Muscle of leg (tissue), 11 donors: ENCODE results near the gene CRISPLD2. TPM values are rescaled to one million over a fixed set of nuclear protein-coding genes. Genes with fewer than 3 reads are reported as not detected.
"Not testable (repeated sequence)": the region's sequence is repeated elsewhere in the genome, so short reads cannot be mapped to it uniquely, and the experiment has no call there.

ENCODE experiments used
- DNase-seq: peaks from one replicate; pipeline ENCODE4 v3.0.0; 2013
- H3K27ac ChIP-seq: one replicate; pipeline ENCODE4 v1.5.1; 2013; ENCODE audit warnings: mild to moderate bottlenecking, low read length, control low read depth
- H3K27me3 ChIP-seq: one replicate; pipeline ENCODE4 v1.6.1; 2013; ENCODE audit warnings: low read length; ENCODE audit not compliant: control insufficient read depth, insufficient read depth
- H3K36me3 ChIP-seq: one replicate; pipeline ENCODE4 v1.6.1; 2013; ENCODE audit warnings: low read length; ENCODE audit not compliant: control insufficient read depth, insufficient read depth
- H3K4me1 ChIP-seq: one replicate; pipeline ENCODE4 v1.6.1; 2013; ENCODE audit warnings: low read length; ENCODE audit not compliant: control insufficient read depth, insufficient read depth
- H3K4me3 ChIP-seq: one replicate; pipeline ENCODE4 v1.5.1; 2013; ENCODE audit warnings: low read length, control low read depth
- H3K9me3 ChIP-seq: replicated peaks from 2 replicates; pipeline ENCODE4 v1.6.1; 2013; ENCODE audit warnings: low read depth, low read length; ENCODE audit not compliant: control insufficient read depth
- WGBS: methylation state at CpG from one replicate; pipeline ENCODE4 v1.1.5; 2013; ENCODE audit warnings: missing lambda C conversion rate; ENCODE audit not compliant: insufficient coverage; 5-methylcytosine and 5-hydroxymethylcytosine counted together
- polyA plus RNA-seq, 8 donors: library from polyadenylated mRNA; unstranded; fragments of 120-200 nt; gene quantifications; one replicate each; pipeline versions ENCODE4 v1.2.1 to v1.2.3, GENCODE V29; 2013; ENCODE audit warnings: inconsistent platforms in 1 of 8, low replicate concordance in 1 of 8; ENCODE audit not compliant: insufficient read length in 8 of 8, insufficient read depth in 1 of 8
- total RNA-seq: library from RNA; stranded (reverse); fragments of 120-200 nt; gene quantifications from one replicate; pipeline ENCODE4 v1.2.4, GENCODE V29; 2013

The CRISPLD2 gene
- total and polyA plus RNA-seq, 9 donors, result 5.2 to 10.4 (median 6.4) TPM

GRCh38 chr16:84868328-84868727, 48.5 kb downstream of the CRISPLD2 start:
- Histone ChIP-seq H3K36me3 (no peaks in the 10 kb centered on the region), H3K27ac (peak overlapping the region; percentile 42), H3K4me3 (no peak overlapping the region), H3K4me1 (peaks cover 39% of the 10 kb centered on the region), H3K9me3 (no peaks in the 10 kb centered on the region), H3K27me3 (peaks cover 12% of the 10 kb centered on the region)
- WGBS, result 83% methylated on average over 9 of the region's 9 CpGs
- no peak for DNase-seq

- 62% methylated on average over 17 of the region's 17 CpGs for WGBS
- DNase-seq, result peak; percentile 81
- Histone ChIP-seq H3K36me3 (no peaks in the 10 kb centered on the region), H3K4me3 (no peak overlapping the region), H3K9me3 (no peaks in the 10 kb centered on the region), H3K4me1 (peaks cover 35% of the 10 kb centered on the region), H3K27ac (peak overlapping the region; percentile 42), H3K27me3 (peaks cover 10% of the 10 kb centered on the region)
Observed at GRCh38 chr16:84868829-84869472, 49.2 kb downstream of the CRISPLD2 start.

GRCh38 chr16:84869473-84869845, 49.7 kb downstream of the CRISPLD2 start:
- H3K4me3 ChIP-seq, result no peak overlapping the region
- H3K36me3 ChIP-seq, result peaks cover 2% of the 10 kb centered on the region
- no peak overlapping the region for H3K27ac ChIP-seq

GRCh38 chr16:84872971-84873370, 53.2 kb downstream of the CRISPLD2 start:
- not testable (repeated sequence) for H3K27me3 ChIP-seq, DNase-seq, H3K36me3 ChIP-seq, H3K4me3 ChIP-seq, H3K27ac ChIP-seq, H3K9me3 ChIP-seq
- H3K4me1 ChIP-seq, result peaks cover 14% of the 10 kb centered on the region
- WGBS, result 91% methylated on average over 17 of the region's 17 CpGs

More at GRCh38 chr16:84869473-84869845, 49.7 kb downstream of the CRISPLD2 start:
- 68% methylated on average over 14 of the region's 15 CpGs for WGBS
- Histone ChIP-seq H3K27me3 (peaks cover 8% of the 10 kb centered on the region), H3K4me1 (peaks cover 30% of the 10 kb centered on the region), H3K9me3 (no peaks in the 10 kb centered on the region)
- no peak for DNase-seq

- Histone ChIP-seq H3K27ac (no peak overlapping the region), H3K4me1 (peaks cover 4% of the 10 kb centered on the region), H3K36me3 (peaks cover 2% of the 10 kb centered on the region), H3K27me3 (no peaks in the 10 kb centered on the region), H3K4me3 (no peak overlapping the region), H3K9me3 (no peaks in the 10 kb centered on the region)
- 98% methylated on average over 4 of the region's 4 CpGs for WGBS
- no peak for DNase-seq
Observed at GRCh38 chr16:84874004-84874435, 54.2 kb downstream of the CRISPLD2 start.

- Histone ChIP-seq H3K27me3 (no peaks in the 10 kb centered on the region), H3K4me1 (peaks cover 2% of the 10 kb centered on the region), H3K36me3 (peaks cover 2% of the 10 kb centered on the region), H3K27ac (no peak overlapping the region), H3K9me3 (no peaks in the 10 kb centered on the region), H3K4me3 (no peak overlapping the region)
- no CpG with 5 or more reads among the region's 5 CpGs for WGBS
- no peak for DNase-seq
Observed at GRCh38 chr16:84874553-84874952, 54.8 kb downstream of the CRISPLD2 start.

GRCh38 chr16:84874983-84875382, 55.2 kb downstream of the CRISPLD2 start:
- Histone ChIP-seq H3K4me1 (no peaks in the 10 kb centered on the region), H3K27ac (no peak overlapping the region), H3K4me3 (no peak overlapping the region), H3K9me3 (no peaks in the 10 kb centered on the region), H3K36me3 (peaks cover 2% of the 10 kb centered on the region), H3K27me3 (no peaks in the 10 kb centered on the region)
- 100% methylated on average over 1 of the region's 3 CpGs for WGBS
- DNase-seq, result no peak

- Histone ChIP-seq H3K36me3 (peaks cover 2% of the 10 kb centered on the region), H3K4me3 (no peak overlapping the region), H3K27me3 (no peaks in the 10 kb centered on the region), H3K27ac (no peak overlapping the region), H3K4me1 (no peaks in the 10 kb centered on the region), H3K9me3 (no peaks in the 10 kb centered on the region)
- DNase-seq, result no peak
- WGBS, result 100% methylated on average over 1 of the region's 6 CpGs
Observed at GRCh38 chr16:84875846-84876245, 56.1 kb downstream of the CRISPLD2 start.

GRCh38 chr16:84876873-84877606, 57.3 kb downstream of the CRISPLD2 start:
- Histone ChIP-seq H3K27ac (no peak overlapping the region), H3K4me1 (no peaks in the 10 kb centered on the region), H3K4me3 (no peak overlapping the region), H3K27me3 (no peaks in the 10 kb centered on the region), H3K9me3 (no peaks in the 10 kb centered on the region), H3K36me3 (peaks cover 2% of the 10 kb centered on the region)
- DNase-seq, result no peak
- WGBS, result 94% methylated on average over 8 of the region's 13 CpGs

- H3K9me3 ChIP-seq, result no peaks in the 10 kb centered on the region
- H3K4me1 ChIP-seq, result peaks cover 5% of the 10 kb centered on the region
- H3K36me3 ChIP-seq, result peaks cover 2% of the 10 kb centered on the region
- WGBS, result 100% methylated on average over 1 of the region's 5 CpGs
- H3K4me3 ChIP-seq, result no peak overlapping the region
- no peaks in the 10 kb centered on the region for H3K27me3 ChIP-seq
- H3K27ac ChIP-seq, result no peak overlapping the region
- no peak for DNase-seq
Observed at GRCh38 chr16:84878770-84879169, 59.0 kb downstream of the CRISPLD2 start.
